Measurements from ENCODE around the gene FGFR4. TPM values are rescaled to one million over a fixed set of nuclear protein-coding genes. Genes with fewer than 3 reads are reported as not detected.

Gene FGFR4
- total and polyA plus RNA-seq, 2 donors from 2014 or later, result 50.2 to 72.6 TPM

- no peak overlapping the region for H3K9ac ChIP-seq (ENCODE audit: low read length in 3 of 3)
- peaks cover 0 to 3% (median 0%) of the 10 kb centered on the region in 3 donors for H3K36me3 ChIP-seq (ENCODE audit: control insufficient read depth in 2 of 3, insufficient read depth in 3 of 3, low read length in 3 of 3)
- no peak overlapping the region for H3K4me3 ChIP-seq (ENCODE audit: low read length in 3 of 3)
- TF ChIP-seq CTCF (IDR thresholded peaks at IDR 0.05; ENCODE audit: borderline replicate concordance, extremely low read depth, insufficient read depth), result no peak
- no peaks in the 10 kb centered on the region for H3K27me3 ChIP-seq (ENCODE audit: control insufficient read depth, insufficient read depth, low read length)
- H3K4me1 ChIP-seq (ENCODE audit: control insufficient read depth in 2 of 3, insufficient read depth in 2 of 3, low read depth in 1 of 3, low read length in 3 of 3), result peaks cover 2 to 30% (median 15%) of the 10 kb centered on the region in 3 donors
- no peaks in the 10 kb centered on the region for H3K9me3 ChIP-seq (ENCODE audit: control insufficient read depth in 2 of 3, insufficient read depth in 1 of 3, low read length in 3 of 3)
- FAIRE-seq (no peak), DNase-seq (no peak)
- intact Hi-C loops (cut with DNase I), result no loop called here
- no peak overlapping the region for H3K27ac ChIP-seq (ENCODE audit: low read depth in 2 of 2, low read length in 2 of 2)
These were observed 4.5 kb downstream of the FGFR4 start for GRCh38 chr5:177091232-177091631.

GRCh38 chr5:177092178-177093081 is 5.7 kb downstream of the FGFR4 start:
- FAIRE-seq, result no peak
- intact Hi-C loops (cut with DNase I), result no loop called here

GRCh38 chr5:177093082-177093712 is 6.5 kb downstream of the FGFR4 start:
- H3K27me3 ChIP-seq (ENCODE audit: control insufficient read depth, insufficient read depth, low read length), result no peaks in the 10 kb centered on the region
- H3K4me1 ChIP-seq (ENCODE audit: control insufficient read depth in 2 of 3, insufficient read depth in 2 of 3, low read depth in 1 of 3, low read length in 3 of 3), result peaks cover 2 to 32% (median 15%) of the 10 kb centered on the region in 3 donors
- FAIRE-seq, result no peak

More at GRCh38 chr5:177092178-177093081, 5.7 kb downstream of the FGFR4 start:
- peaks cover 2 to 29% (median 15%) of the 10 kb centered on the region in 3 donors for H3K4me1 ChIP-seq (ENCODE audit: control insufficient read depth in 2 of 3, insufficient read depth in 2 of 3, low read depth in 1 of 3, low read length in 3 of 3)
- H3K4me3 ChIP-seq (ENCODE audit: low read length in 3 of 3), result no peak overlapping the region
- DNase-seq, result peak in 1 of 5 donors; percentile 58
- no peaks in the 10 kb centered on the region for H3K27me3 ChIP-seq (ENCODE audit: control insufficient read depth, insufficient read depth, low read length)
- H3K36me3 ChIP-seq (ENCODE audit: control insufficient read depth in 2 of 3, insufficient read depth in 3 of 3, low read length in 3 of 3), result peaks cover 0 to 3% (median 0%) of the 10 kb centered on the region in 3 donors
- no peak overlapping the region for H3K9ac ChIP-seq (ENCODE audit: low read length in 3 of 3)
- no peaks in the 10 kb centered on the region for H3K9me3 ChIP-seq (ENCODE audit: control insufficient read depth in 2 of 3, insufficient read depth in 1 of 3, low read length in 3 of 3)
- no peak for TF ChIP-seq CTCF (IDR thresholded peaks at IDR 0.05; ENCODE audit: borderline replicate concordance, extremely low read depth, insufficient read depth)
- no peak overlapping the region for H3K27ac ChIP-seq (ENCODE audit: low read depth in 2 of 2, low read length in 2 of 2)

More at GRCh38 chr5:177093082-177093712, 6.5 kb downstream of the FGFR4 start:
- Histone ChIP-seq H3K4me3 (ENCODE audit: low read length in 3 of 3) (no peak overlapping the region), H3K27ac (ENCODE audit: low read depth in 2 of 2, low read length in 2 of 2) (no peak overlapping the region), H3K36me3 (ENCODE audit: control insufficient read depth in 2 of 3, insufficient read depth in 3 of 3, low read length in 3 of 3) (peaks cover 0 to 3% (median 0%) of the 10 kb centered on the region in 3 donors), H3K9ac (ENCODE audit: low read length in 3 of 3) (no peak overlapping the region), H3K9me3 (ENCODE audit: control insufficient read depth in 2 of 3, insufficient read depth in 1 of 3, low read length in 3 of 3) (no peaks in the 10 kb centered on the region)
- TF ChIP-seq CTCF (IDR thresholded peaks at IDR 0.05; ENCODE audit: borderline replicate concordance, extremely low read depth, insufficient read depth), result no peak
- DNase-seq, result peak in 2 of 5 donors; percentile 50 to 63
- intact Hi-C loops (cut with DNase I), result no loop called here
